C4-2B (cell line): ENCODE results near the gene MTUS2.

Experiments used
- H3K27ac ChIP-seq: fragments of 450-650 bp; 2 replicates; pipeline ENCODE4 v1.5.1; 2017
- CTCF ChIP-seq: fragments of 450-650 bp; conservative IDR thresholded peaks from 2 replicates; pipeline ENCODE4 v1.5.1; 2017; ENCODE audit warnings: mild to moderate bottlenecking
- ZFX ChIP-seq: fragments of 450-650 bp; IDR thresholded peaks from 2 replicates; pipeline ENCODE4 v1.6.1; 2017

The MTUS2 gene

GRCh38 chr13:29281932-29282495, 461.9 kb downstream of the MTUS2 start:
- no peak for TF ChIP-seq CTCF
- no peak for TF ChIP-seq ZFX
- H3K27ac ChIP-seq = no peak overlapping the region

DNA sequence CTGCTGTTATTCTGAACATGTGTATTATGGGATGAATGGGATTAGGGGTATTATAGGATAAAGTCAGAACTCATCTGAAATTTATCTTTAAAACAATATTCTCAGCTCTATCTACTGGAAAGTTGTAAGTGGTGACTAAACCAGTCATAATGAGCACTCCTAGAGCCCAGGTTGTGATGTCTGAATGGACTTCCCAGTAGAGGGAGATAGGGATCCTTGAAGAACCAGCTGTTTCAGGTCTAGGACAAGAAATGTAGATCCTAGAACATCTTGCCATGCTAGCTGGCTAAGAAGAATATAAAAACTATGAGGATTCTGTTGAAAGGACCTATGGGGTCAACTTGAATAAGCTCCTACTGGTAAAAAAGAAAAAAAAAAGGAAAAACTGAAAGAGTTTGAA, 464.6 kb downstream of the MTUS2 start:
- TF ChIP-seq CTCF (peak; percentile 33), ZFX (no peak)
- no peak overlapping the region for H3K27ac ChIP-seq

DNA sequence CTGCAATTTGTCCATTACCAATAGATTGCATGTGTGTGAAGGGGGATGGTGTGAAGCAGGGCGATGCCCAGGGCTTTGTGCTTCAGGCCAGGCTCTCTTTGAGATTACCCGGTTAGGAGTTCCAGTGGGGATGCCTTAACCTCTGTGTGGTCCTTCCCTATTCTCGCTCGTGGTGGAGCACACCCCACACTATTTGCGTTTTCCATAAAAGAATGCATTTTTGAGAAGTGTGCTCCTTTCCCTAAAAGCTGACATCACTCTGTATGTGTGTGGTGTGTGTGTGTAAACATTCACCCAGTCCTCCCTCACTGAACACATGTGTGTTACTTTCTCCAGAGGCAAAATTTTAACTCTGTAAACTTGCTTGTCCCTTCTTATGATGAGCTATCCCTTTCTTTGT, 467.1 kb downstream of the MTUS2 start:
- no peak for TF ChIP-seq ZFX
- no peak for TF ChIP-seq CTCF
- H3K27ac ChIP-seq = no peak overlapping the region

GRCh38 chr13:29292045-29292444, 471.9 kb downstream of the MTUS2 start:
- no peak for TF ChIP-seq CTCF
- TF ChIP-seq ZFX = no peak
- H3K27ac ChIP-seq = no peak overlapping the region

- no peak for TF ChIP-seq CTCF
- no peak for TF ChIP-seq ZFX
- no peak overlapping the region for H3K27ac ChIP-seq
Measured at GRCh38 chr13:29294821-29295220, 474.7 kb downstream of the MTUS2 start.

DNA sequence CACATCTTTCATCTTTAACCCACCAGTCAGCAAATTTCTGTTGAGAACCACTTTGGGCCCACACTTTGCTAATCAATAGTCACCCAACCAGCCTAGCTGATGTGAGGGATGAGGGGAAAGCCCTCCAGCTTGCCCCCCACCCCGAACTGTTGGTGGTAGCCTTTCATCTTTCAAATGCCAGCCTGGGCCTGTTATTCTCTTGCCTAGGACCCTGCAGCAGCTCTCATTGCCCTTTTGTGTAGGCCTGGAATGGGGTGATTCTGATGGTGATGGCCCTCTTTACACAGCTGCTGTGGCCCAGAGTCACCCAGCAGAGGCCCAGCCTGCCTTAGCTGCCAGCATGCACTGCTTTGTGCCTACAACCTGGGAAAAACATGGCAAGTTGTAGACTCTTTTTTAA, 480.9 kb downstream of the MTUS2 start:
- H3K27ac ChIP-seq = no peak overlapping the region

GRCh38 chr13:29304148-29304547, 484.0 kb downstream of the MTUS2 start:
- H3K27ac ChIP-seq = no peak overlapping the region
- TF ChIP-seq ZFX (no peak), CTCF (no peak)

More for the DNA sequence above, 480.9 kb downstream of the MTUS2 start:
- no peak for TF ChIP-seq CTCF
- TF ChIP-seq ZFX = no peak
